GM18861 (cell line): Measurements from ENCODE around the gene GC.
"Not testable (repeated sequence)": the region's sequence is repeated elsewhere in the genome, so short reads cannot be mapped to it uniquely, and the experiment has no call there.

ENCODE experiments used
- ATAC-seq: cut with Tn5 transposase; IDR thresholded peaks from one replicate; pipeline ENCODE4 v1.9.1; 2021; ENCODE audit not compliant: unreplicated experiment

GC gene

GRCh38 chr4:71768123-71768522 lies 15.8 kb downstream of the GC start:
- no peak for ATAC-seq

GRCh38 chr4:71765821-71766383 lies 18.0 kb downstream of the GC start:
- ATAC-seq, result no peak

GRCh38 chr4:71765350-71765749 lies 18.5 kb downstream of the GC start:
- ATAC-seq, result no peak

DNA sequence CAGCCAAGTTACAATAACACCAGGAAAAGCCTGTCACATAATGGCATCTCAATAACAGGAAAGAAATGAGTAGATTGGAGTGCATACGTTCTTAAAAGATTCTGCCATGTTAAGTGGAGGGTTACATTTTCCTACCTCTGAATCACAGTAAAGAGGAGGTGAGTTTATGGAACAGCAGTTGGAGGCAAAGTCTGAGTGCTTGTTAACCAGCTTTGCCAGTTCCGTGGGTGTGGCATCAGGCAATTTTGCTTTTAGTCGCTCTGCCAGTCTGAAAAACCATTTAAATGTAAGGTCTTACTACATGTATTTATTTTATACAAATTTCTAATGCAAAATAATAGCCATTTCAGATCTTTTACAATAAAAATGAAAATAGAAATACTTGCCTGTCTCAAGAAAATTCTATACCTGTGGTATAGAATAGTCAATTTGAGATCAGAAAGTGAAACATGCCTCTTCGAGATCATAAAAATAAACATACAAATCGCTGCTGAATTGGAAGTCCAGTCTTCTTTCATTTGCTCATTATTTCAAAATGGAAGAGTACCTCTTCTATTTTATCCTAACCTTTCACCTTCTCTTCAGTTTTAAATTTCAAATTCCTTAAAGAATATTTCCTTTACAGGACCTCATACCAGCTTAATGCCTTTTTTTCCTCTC lies 31.4 kb downstream of the GC start:
- ATAC-seq, result no peak

DNA sequence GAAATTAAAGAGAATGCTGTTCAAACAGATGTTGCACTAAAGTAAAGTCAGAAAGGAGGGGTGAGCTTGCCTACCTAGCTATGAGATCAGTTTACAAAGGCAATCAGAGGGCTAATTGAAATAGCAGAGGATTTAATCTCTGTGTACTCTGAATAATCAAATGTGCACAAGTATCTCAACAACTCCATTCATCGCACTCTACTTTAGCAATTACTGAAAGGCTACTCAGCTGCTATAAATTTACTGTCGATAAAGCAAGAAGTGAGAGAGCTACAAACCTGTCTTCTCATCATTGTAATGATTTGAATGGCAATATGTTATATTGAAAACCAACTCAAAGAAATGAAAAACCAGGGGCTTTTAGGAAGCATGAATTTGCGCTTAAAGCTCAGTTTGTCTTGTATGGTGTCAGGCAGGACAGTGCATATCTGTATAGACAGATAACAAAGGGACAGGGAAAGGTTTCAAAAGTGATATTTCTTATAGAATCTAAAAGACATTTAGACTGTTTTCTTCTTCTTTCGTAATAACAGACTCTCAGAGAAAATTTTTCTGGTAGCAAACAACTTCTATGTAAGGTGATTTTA lies 34.8 kb downstream of the GC start:
- ATAC-seq, result no peak

GRCh38 chr4:71746379-71746778 lies 37.5 kb downstream of the GC start:
- ATAC-seq, result no peak

DNA sequence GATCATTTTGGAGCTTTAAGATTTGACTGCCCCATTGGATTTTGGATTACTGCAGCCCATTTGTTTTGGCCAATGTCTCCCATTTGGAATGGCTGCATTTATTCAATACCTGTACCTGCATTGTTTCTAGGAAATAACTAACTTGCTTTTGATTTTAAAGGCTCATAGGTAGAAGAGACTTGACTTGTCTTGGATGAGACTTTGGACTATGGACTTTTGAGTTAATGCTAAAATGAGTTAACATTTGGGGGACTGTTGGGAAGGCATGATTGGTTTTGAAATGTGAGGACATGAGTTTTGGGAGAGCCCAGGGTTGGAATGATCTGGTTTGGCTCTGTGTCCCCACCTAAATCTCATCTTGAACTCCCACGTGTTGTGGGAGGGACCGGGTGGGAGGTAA lies 45.1 kb downstream of the GC start:
- ATAC-seq, result not testable (repeated sequence)

GRCh38 chr4:71732706-71733105 lies 51.2 kb downstream of the GC start:
- ATAC-seq, result no peak

- ATAC-seq, result no peak
Observed at GRCh38 chr4:71732066-71732465, 51.8 kb downstream of the GC start.

DNA sequence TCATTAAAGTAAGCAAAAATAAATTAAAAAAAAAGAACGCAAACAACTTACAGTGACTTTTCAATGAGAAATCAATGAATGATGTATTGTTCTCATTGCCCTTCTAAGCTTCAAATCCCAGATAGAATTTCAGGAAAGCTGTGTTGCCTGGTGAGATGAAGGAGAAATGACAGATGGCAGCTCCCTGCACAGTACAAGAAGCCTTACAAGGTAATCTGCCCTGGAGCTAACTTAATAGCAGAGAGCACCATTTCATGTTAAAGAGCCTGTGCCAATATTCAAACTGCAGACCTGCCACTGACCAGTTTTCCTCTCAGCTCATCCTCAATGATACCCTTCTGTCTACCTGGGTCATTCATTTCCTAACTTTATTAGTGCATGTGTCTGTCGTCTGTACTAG lies 54.0 kb downstream of the GC start:
- ATAC-seq, result no peak

GRCh38 chr4:71713611-71714203 lies 70.2 kb downstream of the GC start:
- peak; percentile 76 for ATAC-seq

DNA sequence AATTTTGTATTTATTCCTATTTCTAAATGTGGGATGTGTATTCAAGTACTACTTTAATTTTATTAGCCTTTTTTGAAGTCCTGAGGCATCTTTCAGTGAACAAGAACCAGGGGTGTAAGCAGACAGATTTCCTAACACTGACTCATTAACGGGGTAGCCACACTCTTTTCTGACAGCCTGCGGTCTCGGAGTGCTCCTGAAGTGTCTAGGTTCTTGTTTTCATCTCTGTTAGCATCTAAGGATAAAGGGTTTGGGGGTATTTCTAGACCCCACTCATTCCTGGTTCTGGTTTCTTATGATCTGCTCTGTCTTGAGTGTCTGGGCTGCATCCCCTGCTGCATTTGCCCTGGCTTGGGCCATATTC lies 71.9 kb downstream of the GC start:
- ATAC-seq, result no peak

DNA sequence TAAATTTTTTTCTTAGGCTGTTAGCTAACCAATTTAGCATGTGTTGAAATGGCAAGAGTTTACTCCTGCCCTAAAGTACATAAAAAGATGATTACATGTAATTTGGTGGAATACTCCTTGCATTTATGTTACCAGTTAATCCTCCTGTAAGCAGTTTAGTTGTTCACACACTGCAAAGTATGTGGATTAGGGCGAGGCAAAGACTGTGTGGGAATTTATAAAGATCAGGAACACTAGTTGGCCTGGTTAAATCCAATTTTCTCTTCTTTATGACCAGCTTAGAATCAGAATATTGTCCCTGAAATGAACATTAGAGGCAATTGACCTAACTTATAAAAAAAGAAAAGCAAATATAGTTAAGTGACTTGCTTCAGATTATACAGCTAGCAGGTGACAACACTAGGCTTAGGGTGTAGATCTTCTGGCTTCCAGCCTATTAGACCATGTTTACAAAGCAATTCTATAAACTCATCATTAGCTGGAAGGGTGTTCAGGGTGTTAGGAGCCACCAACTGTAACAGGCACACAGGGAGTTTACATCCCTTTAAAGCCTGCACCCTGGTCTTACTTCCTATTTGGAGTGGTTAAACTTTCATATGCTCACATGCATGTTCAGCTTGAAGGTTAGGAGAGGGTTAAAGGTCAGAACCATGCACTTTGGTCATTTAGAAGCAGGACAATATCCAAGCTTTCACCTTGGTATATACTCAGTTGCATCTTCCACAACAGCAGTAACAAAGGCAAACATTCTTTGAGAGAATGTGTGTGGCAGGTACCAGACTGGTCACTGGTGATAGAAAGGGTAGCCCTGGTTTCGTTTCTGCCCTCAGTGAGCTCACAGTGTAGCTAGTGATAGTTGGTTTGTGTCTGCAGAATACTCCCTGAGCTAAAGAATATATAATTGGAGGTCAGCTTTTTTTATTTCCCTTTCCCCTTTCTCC lies 72.6 kb downstream of the GC start:
- ATAC-seq, result no peak

GRCh38 chr4:71709961-71710360 lies 73.9 kb downstream of the GC start:
- ATAC-seq, result no peak

DNA sequence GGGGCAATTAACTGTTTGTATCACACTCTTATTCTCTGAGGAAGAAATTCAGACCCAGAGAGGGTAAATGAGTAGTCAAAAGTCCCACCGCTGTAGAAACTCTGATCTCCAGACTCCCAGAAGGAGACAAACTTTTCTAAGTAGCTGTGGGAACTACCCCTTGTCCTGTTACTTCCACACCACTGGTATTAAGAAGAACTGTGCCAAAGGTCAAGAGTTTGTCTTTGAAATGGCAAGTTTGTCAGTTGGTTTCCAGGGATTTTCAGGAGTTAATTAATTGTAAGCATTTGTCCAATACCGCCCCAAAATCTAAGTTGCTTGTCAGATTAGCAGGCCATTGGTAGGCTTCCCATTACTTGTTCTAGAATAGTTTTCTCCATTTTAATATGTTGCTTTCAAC lies 85.7 kb downstream of the GC start:
- ATAC-seq, result no peak

DNA sequence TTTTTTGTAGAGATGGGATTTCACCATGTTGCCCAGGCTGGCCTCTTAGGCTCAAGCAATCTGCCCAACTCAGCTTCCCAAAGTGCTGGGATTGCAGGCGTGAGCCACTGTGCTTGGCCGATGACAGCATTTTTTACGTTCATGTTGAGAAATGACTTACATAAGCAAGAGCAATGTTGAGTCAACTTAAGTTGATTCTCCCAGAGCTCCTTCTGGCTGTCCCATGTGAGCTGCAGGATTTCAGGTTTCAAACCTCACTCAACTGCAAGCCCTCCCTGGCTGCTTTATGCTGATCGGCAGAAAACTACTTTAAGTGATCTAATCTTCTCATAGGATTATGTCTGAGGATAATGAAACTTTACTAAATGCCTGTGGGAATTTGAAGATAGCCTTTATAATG lies 86.8 kb downstream of the GC start:
- no peak for ATAC-seq

DNA sequence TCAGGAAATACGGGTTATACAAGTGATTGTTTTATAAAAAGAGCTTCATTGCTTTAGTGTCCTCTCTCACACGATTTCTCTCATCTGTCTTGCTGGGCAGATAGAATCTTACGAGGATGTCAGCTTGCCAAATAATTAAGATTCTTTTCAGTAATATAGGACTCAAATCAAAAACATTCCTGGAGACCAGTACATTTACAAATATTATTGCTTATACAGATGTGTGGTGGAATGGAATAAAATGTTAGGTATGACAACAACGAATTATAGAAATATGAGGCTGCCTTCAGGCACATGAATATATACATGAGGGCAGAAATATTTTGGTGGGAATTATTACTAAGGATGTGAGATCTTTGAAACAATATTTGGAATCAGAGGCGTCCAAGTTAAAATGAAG lies 88.9 kb downstream of the GC start:
- no peak for ATAC-seq

- no peak for ATAC-seq
Observed at GRCh38 chr4:71692963-71693362, 90.9 kb downstream of the GC start.

- ATAC-seq, result no peak
Observed at GRCh38 chr4:71692198-71692597, 91.7 kb downstream of the GC start.
